ENCODE measurements around the gene CIRBP. TPM values are rescaled to one million over a fixed set of nuclear protein-coding genes. Genes with fewer than 3 reads are reported as not detected.

The CIRBP gene
- total and polyA plus RNA-seq, 2 of the 13 experiments (the other 11 are each of a cell fraction or from before 2014, with no cell fraction given) = 133 to 140 TPM

GRCh38 chr19:1259876-1260748, 9.0 kb upstream of the CIRBP start (continued):
- TF ChIP-seq ZMYM3 (CRISPR knock-in tag; IDR thresholded peaks at IDR 0.05) = peak; percentile 76
- no peak for TF ChIP-seq NR2F6 (IDR thresholded peaks at IDR 0.05)
- TF ChIP-seq NR2F6 (CRISPR knock-in tag; IDR thresholded peaks at IDR 0.05) = peak; percentile 86
- TF ChIP-seq ZNF556 (CRISPR knock-in tag; IDR thresholded peaks at IDR 0.05; ENCODE audit: borderline replicate concordance) = no peak
- TF ChIP-seq PCBP2 (optimal IDR thresholded peaks at IDR 0.05; ENCODE audit: low read depth, low read length, poor library complexity, severe bottlenecking) = no peak
- TF ChIP-seq BCL6 (CRISPR knock-in tag; IDR thresholded peaks at IDR 0.05) = peak; percentile 54; the same call in 1 of the 2 replicates
- TF ChIP-seq AKAP8 (CRISPR knock-in tag; IDR thresholded peaks at IDR 0.05) = no peak
- no peak for TF ChIP-seq GMEB1 (CRISPR knock-in tag; IDR thresholded peaks at IDR 0.05; ENCODE audit: borderline replicate concordance)
- TF ChIP-seq ARID2 (CRISPR knock-in tag; IDR thresholded peaks at IDR 0.05; ENCODE audit: borderline replicate concordance) = no peak
- no peak for TF ChIP-seq REL (CRISPR knock-in tag; conservative IDR thresholded peaks at IDR 0.05)
- no peak for TF ChIP-seq GMEB2 (CRISPR knock-in tag; IDR thresholded peaks at IDR 0.05; ENCODE audit: low read depth)
- TF ChIP-seq BCLAF1 (IDR thresholded peaks at IDR 0.05) = no peak
- no peak for TF ChIP-seq ZNF619 (CRISPR knock-in tag; IDR thresholded peaks at IDR 0.05)
- no peak for TF ChIP-seq RFX5 (IDR thresholded peaks at IDR 0.05; ENCODE audit: low read depth, low read length)
- no peak for TF ChIP-seq THAP8 (CRISPR knock-in tag; IDR thresholded peaks at IDR 0.05; ENCODE audit: borderline replicate concordance)
- no peak for TF ChIP-seq GLMP (CRISPR knock-in tag; IDR thresholded peaks at IDR 0.05; ENCODE audit: borderline replicate concordance)
- TF ChIP-seq SIN3A (IDR thresholded peaks at IDR 0.05; ENCODE audit: borderline replicate concordance, low read depth, low read length) = no peak
- no peak for TF ChIP-seq ZNF326 (CRISPR knock-in tag; IDR thresholded peaks at IDR 0.05; ENCODE audit: borderline replicate concordance)
- no peak for TF ChIP-seq MIER2 (CRISPR knock-in tag; IDR thresholded peaks at IDR 0.05)

All from HepG2 (cell line).